KMS-11 (cell line): Measurements from ENCODE around the gene EPHB1.

ENCODE experiments used
- H2AFZ ChIP-seq: fragments of 200-600 bp; sonication (generic); 2 replicates; pipeline ENCODE4 v1.6.1; 2016; ENCODE audit warnings: antibody characterized with exemption, mixed run types, low read depth
- H3K27ac ChIP-seq: fragments of 200-600 bp; sonication (generic); 2 replicates; pipeline ENCODE4 v1.6.1; 2016; ENCODE audit warnings: mild to moderate bottlenecking, mixed run types
- H3K27me3 ChIP-seq: fragments of 200-600 bp; sonication (generic); 2 replicates; pipeline ENCODE4 v1.6.1; 2017; ENCODE audit warnings: mild to moderate bottlenecking, low read depth, mixed run types, moderate library complexity; ENCODE audit not compliant: insufficient read depth
- H3K36me3 ChIP-seq: fragments of 200-600 bp; sonication (generic); 2 replicates; pipeline ENCODE4 v1.6.1; 2017; ENCODE audit warnings: mild to moderate bottlenecking, mixed run types; ENCODE audit not compliant: insufficient read depth
- H3K4me1 ChIP-seq: fragments of 200-600 bp; sonication (generic); 2 replicates; pipeline ENCODE4 v1.6.1; 2016; ENCODE audit warnings: mild to moderate bottlenecking, low read depth, mixed run types; ENCODE audit not compliant: poor library complexity, severe bottlenecking
- H3K4me2 ChIP-seq: fragments of 200-600 bp; sonication (generic); 2 replicates; pipeline ENCODE4 v1.7.0; 2016; ENCODE audit warnings: mild to moderate bottlenecking, mixed run types
- H3K4me3 ChIP-seq: fragments of 200-600 bp; sonication (generic); IDR thresholded peaks from 2 replicates; pipeline ENCODE4 v1.6.1; 2017; ENCODE audit warnings: low read depth, low read length, mixed read lengths; ENCODE audit not compliant: insufficient read depth
- H3K79me2 ChIP-seq: fragments of 200-600 bp; sonication (generic); 2 replicates; pipeline ENCODE4 v1.6.1; 2016; ENCODE audit warnings: low read depth, mixed run types; ENCODE audit not compliant: insufficient read depth
- H3K9ac ChIP-seq: fragments of 200-600 bp; sonication (generic); 2 replicates; pipeline ENCODE4 v1.6.1; 2016; ENCODE audit warnings: mild to moderate bottlenecking, mixed run types
- H4K20me1 ChIP-seq: fragments of 200-600 bp; sonication (generic); 2 replicates; pipeline ENCODE4 v1.6.1; 2016; ENCODE audit warnings: mild to moderate bottlenecking, mixed run types; ENCODE audit not compliant: insufficient read depth
- CTCF ChIP-seq: fragments of 200-600 bp; sonication (generic); conservative IDR thresholded peaks from 2 replicates; pipeline ENCODE4 v1.6.1; 2017; ENCODE audit warnings: low read depth, mild to moderate bottlenecking, antibody characterized with exemption, low read length, moderate library complexity, mixed read lengths

Gene EPHB1

GRCh38 chr3:135248213-135248612 lies 453.2 kb downstream of the EPHB1 start:
- Histone ChIP-seq H3K9ac (no peak overlapping the region), H3K36me3 (no peaks in the 10 kb centered on the region; the same call in 1 of the 2 replicates), H2AFZ (no peak overlapping the region), H3K4me2 (no peak overlapping the region), H3K27ac (no peak overlapping the region), H3K4me3 (no peak overlapping the region), H3K79me2 (no peaks in the 10 kb centered on the region), H3K27me3 (no peaks in the 10 kb centered on the region), H4K20me1 (no peaks in the 10 kb centered on the region), H3K4me1 (no peaks in the 10 kb centered on the region)
- no peak for TF ChIP-seq CTCF

- H3K4me2 ChIP-seq: no peak overlapping the region
- H3K4me1 ChIP-seq: no peaks in the 10 kb centered on the region
- H3K79me2 ChIP-seq: no peaks in the 10 kb centered on the region
- TF ChIP-seq CTCF: no peak
- no peak overlapping the region for H3K27ac ChIP-seq
- no peaks in the 10 kb centered on the region for H4K20me1 ChIP-seq
- H3K4me3 ChIP-seq: no peak overlapping the region
- no peak overlapping the region for H3K9ac ChIP-seq
- no peaks in the 10 kb centered on the region for H3K27me3 ChIP-seq
- no peak overlapping the region for H2AFZ ChIP-seq
- no peaks in the 10 kb centered on the region; the same call in 1 of the 2 replicates for H3K36me3 ChIP-seq
These were observed 454.1 kb downstream of the EPHB1 start for GRCh38 chr3:135249186-135249585.

- Histone ChIP-seq H4K20me1 (no peaks in the 10 kb centered on the region), H3K36me3 (no peaks in the 10 kb centered on the region), H3K79me2 (no peaks in the 10 kb centered on the region), H3K4me3 (no peak overlapping the region), H3K4me2 (no peak overlapping the region), H3K27me3 (no peaks in the 10 kb centered on the region), H2AFZ (no peak overlapping the region), H3K4me1 (no peaks in the 10 kb centered on the region), H3K27ac (no peak overlapping the region), H3K9ac (no peak overlapping the region)
- no peak for TF ChIP-seq CTCF
These were observed 463.9 kb downstream of the EPHB1 start for GRCh38 chr3:135258916-135259315.

GRCh38 chr3:135260025-135260424 lies 465.0 kb downstream of the EPHB1 start:
- TF ChIP-seq CTCF: no peak
- Histone ChIP-seq H4K20me1 (no peaks in the 10 kb centered on the region), H3K27me3 (no peaks in the 10 kb centered on the region), H3K4me2 (no peak overlapping the region), H3K4me1 (no peaks in the 10 kb centered on the region), H3K9ac (no peak overlapping the region), H3K27ac (no peak overlapping the region), H2AFZ (no peak overlapping the region), H3K79me2 (no peaks in the 10 kb centered on the region), H3K4me3 (no peak overlapping the region), H3K36me3 (no peaks in the 10 kb centered on the region)
